Measurements from ENCODE around the gene SCN8A.

Gene SCN8A

DNA sequence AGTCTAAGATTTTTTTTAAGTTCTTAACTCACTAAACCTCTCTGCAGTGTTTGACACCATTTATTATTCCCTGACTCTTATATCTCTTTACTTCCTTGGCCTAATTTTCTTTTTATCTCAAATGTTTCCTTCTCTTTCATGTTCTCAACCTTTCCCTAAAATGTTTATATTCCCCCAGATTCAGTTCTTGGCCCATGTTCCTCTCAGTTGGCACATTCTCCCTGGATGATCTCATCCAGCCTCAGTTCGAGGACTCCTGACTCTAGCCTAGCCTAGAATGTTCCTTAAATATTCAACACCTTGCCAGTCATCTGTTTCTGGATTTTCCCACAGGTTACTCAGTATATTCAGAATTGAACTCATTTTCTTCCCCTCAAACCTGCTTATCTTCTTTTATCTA is 81.3 kb downstream of the SCN8A start:
- DNase-seq: no peak

DNA sequence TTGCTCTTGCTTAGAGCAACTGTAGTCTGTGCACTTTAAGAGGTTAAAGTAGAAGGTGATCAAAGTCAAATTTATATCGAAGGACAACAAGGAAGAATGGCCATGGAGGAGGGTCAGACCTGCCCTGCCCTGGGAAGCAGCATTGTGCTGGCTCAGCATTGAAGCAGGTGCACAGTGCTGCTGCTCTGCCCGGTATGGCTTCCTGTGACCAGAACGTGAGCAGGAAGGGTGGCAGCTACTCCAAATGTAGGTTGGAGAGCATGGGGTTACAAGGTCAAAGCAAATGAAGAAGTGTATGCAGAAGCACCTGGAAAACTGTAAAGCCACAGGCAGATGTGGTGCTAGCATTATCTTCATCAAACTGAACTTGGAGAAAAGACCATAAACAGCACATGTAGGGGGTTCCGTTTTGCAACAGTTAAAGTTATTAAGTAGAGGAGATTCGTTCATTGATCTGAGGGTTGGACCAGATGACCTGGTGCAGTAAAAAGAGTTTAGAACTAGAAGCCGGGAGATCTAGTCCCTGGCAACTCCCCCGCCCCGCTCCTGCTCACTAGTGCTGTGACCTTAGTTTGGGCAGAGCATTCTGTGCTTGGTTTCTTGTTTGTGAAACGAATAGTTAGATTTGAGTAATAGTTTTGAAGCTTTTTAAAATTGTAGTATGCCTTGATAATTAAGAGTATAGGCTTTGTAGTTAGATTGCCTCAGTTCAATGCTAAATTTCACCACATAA is 84.2 kb downstream of the SCN8A start:
- no peak for DNase-seq

DNA sequence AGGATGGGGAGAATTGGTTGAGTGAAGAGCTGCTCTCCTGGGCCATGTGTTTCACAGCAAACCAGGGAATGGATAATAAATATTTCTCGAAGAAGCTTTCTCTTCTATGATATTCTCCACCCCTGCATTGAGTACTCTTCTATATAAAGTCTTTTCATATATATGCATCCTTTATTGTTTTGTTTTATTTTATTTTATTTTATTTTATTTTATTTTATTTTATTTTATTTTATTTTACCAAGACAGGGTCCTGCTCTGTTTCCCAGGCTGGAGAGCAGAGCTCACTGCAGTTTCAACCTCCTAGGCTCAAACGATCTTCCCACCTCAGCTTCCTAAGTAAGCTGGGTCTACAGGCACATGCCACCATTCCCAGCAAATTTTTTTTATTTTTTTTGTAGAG is 85.8 kb downstream of the SCN8A start:
- DNase-seq: no peak

DNA sequence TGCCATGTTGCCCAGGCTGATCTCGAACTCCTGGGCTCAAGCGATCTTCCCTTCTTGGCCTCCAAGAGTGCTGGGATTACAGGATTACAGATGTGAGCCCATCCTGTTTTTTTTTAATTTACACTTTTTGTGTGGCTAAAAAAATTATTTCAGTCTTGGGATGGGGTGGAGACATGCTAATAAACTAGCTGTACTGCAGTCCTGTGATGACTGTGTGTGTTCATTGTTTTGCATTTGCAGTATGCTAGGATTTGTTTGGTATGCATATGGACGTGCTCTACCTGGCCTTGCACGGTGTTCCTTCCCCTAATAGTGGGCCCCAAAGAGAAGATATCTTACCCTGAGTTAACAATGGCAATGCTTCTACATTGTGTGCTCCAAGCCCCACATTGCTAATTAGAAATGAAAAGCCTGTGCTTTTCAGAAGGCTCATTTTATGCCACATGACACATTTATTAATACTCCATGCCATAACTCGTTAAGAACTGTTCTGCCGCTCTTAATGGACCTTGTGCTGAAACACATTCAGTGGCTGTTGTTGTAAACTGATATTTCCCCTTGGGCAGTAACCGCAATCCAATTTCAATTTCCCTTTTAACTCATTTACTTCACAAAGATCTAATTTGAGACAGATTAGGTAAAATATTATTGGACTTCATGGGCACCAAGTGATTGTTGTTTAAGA is 86.4 kb downstream of the SCN8A start:
- DNase-seq: no peak

DNA sequence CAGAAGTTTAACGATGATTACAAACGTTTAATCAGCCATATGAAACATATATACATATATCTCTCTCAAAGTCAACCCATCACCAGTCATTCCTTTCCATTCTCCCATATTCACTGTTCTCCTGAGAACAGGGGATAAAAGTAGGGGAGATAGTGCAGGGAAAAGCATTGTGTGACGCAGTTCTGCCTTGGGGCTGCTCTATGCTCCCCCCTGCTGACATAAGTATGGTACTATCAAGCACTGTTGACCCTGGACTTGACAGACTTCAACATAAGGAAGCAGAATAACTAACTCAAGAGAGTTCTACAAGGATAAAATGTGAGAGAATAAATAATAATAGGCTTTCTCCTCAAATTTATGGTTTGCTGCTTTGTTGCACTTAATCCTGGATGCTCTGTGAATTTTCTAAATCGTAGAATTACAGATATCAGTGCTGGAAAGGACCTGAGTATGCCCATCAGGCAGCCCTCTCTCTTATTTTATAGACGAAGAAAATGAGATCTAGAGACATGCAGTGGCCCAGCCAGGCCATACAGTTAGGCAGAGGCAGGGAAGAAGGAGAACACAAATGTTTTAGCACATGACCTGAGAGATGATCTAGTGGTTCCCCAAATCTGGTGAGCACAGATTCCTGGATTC is 87.2 kb downstream of the SCN8A start:
- DNase-seq: peak; percentile 5 to 15

DNA sequence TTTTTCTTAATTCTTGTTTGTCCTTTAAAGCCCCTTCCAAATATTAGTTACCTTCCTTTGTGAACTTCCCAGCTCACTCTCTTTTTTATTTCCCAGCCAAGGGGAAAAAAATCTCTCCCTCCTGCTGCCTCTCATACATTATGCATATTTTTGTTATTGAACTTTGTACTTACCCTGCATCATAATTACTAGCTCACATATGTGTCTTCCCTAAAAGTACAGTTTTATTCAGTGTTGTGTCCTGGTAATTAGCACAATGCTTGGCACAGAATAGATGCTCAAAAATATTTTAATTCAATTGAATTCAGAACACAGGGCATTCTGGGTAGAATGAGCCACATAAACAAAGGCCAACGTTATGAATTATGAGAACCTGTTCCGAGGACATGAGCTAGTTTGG is 91.9 kb downstream of the SCN8A start:
- no peak for DNase-seq

DNA sequence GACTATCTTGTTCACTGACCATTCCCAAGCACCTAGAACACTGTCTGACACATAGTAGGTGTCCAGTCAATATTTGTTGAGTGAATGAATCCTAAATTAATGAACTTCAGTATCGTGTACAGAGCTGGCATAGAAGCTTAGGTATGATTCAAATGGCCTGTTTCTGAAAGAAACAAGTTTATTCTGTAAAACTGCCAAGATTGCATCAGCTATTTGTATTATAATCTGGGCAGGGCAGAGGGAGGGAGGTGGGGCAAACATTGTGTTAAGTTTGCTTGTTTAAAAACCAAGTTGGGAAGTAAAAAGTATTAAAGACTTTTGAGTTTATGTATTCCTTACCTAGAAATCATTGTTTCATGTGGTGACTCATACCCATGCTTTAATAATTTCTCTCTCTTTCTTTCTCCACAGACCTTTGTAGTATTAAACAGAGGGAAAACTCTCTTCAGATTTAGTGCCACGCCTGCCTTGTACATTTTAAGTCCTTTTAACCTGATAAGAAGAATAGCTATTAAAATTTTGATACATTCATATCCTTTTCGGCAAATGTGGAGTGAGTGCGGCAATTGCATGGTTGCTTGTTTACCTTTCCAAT is 92.8 kb downstream of the SCN8A start:
- DNase-seq: no peak

DNA sequence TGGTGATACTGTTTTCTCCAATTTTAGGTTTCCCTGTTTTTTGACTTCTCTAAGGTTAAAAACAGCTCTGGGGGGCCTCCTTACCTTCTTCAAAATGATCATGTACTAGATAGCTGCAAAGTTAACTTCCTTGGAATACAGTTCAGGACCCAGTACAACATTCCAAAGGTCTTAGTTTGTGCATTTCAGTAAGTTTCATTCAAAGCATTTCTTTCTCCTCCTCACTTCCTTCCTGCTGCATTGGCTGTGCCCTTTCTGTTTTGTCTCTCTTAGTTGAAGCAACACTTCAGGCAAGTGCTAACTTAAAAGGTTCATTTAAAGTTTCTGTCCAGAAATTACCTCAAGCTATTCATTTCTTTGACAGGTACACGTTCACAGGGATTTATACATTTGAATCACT is 95.7 kb downstream of the SCN8A start:
- no peak for DNase-seq

DNA sequence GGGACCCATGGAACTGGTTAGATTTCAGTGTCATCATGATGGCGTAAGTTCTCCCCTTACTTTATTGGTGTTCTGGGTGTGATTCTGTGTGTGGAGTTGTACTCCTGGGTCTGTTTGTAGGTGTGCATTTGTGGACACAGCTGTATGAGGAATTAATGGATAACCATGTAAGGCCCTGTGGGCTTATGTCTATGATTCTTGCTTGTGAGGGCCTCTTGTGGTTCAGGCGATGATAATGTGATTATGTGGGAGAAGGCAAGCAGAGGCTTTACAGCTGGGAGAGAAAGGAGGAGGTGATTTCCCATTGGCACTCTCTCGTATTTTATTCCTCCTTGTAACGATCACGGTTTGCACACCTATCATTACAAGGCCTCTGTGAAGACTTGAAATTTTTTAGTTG is 96.1 kb downstream of the SCN8A start:
- no peak for DNase-seq

DNA sequence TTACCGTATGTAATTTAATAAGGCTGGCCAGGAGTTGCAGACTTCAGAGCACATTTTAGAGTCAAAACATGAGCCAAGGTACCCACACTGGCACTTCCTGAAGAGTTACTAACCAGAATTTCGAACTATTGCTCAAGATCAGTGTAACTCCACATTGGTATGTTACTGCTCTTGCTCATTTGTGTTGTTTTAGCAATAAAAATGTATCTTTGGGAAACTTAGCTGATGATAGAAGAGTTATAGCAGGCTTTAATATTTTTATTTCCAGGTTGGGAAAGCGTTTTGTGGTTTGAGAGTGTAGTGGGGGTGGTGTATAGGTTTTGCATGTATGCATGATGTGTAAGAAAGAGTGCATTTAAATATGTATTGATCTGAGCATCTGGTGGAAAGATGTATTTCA is 96.6 kb downstream of the SCN8A start:
- no peak for DNase-seq

DNA sequence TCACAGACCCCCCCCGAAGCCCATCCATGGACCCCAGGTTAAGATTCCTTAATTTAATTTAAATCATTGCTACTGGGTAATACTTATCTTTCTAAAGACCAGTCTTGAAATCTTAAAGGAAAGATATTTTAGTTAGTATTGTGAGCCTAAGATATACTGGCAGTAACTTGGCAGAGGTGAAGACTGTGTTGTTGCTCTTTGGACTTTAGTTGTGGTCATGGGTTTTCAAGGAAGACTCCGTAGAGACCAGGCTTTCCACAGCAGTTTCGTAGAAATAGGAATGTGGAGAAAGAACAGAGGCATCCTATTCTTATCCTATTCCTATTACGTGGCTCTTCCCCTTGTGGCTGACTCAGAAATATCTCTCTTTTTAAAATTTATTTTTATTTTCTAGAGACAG is 99.0 kb downstream of the SCN8A start:
- DNase-seq: no peak

DNA sequence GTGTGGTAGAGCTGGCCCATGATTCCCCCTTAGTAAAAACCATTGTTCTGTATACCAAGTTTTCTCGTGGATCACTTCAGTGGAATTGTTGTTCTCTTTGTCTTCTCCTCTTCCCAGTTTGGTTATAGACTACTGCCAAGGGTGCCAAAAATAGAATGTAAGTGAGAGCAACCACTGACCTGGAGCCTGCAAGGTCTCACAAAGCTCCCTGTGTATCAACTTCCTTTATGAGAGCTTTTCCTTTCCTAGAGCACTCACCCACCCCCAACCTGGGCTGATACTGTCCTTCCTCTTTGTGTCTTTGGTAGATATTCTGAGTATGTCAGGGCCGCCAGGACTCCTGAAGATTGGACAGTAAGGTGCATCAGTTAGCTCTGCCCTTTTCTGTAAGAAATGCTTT is 101.0 kb downstream of the SCN8A start:
- no peak for DNase-seq

DNA sequence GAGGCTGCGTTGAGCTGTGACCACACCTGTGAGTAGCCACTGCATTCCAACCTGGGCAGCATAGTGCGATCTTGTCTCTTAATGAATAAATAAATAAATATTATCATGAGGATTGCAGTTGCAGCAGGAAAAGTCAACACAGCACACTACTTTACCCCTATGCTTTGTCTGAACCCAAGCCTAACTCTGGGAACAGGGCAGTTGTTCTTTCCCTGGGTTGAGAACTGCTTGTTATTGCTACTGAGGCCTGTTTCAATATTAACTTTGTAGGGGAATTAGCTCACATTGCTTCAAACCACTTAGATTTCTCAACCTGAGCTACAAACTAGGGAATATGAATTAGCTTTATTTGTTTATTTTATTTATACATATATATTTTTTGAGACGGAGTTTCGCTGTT is 102.5 kb downstream of the SCN8A start:
- DNase-seq: no peak

DNA sequence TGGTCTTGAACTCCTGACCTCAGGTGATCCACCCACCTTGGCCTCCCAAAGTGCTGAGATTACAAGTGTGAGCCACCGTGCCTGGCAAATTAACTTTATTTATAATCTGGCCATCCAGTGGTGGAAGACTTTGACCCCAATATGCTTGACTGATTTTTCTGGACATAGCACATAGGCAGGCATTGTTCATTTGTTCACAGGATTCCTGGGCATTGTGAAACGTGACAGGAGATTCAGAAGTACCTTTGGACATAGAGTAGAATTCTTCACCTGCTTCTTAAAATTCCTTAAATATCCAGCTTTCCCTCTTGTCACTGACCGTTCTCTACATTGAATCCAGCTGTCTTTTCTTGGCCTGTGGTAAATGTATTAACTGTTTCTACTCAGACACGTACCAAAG is 103.1 kb downstream of the SCN8A start:
- no peak for DNase-seq

DNA sequence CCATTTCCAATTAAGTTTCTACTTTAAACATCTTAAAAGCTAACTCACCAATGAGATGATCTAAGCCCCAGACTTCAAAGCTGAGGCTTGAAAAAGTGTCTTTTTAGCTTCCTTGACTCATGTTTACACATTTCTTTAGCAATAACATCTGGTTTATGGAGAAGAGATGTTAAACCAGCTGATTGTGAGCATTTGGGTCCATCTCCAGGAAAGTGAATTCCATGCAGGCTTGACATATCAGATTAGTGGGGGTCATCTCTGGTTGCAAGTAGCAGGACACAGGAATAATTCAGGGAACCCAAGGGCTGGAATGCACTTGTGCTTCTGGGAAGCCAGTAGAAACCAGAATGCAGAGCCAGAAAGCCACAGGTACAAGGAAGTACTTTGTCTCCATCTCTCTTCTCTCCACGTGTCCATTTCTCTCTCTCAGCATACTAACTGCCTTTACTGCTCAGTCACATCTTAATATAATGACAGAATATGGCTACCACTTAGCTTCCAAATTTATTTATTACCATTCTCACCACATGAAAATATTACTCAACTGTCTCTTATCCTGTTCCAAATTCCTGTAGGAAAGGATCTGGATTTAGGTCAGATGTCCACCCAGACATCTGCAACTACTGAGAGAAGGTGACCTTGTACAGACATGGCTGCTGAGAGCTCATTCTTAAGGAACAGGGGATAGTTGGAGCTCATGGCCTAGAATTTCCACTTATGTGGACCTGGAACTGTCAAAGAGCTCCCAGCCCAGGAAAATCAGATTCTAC is 104.4 kb downstream of the SCN8A start:
- DNase-seq: no peak

DNA sequence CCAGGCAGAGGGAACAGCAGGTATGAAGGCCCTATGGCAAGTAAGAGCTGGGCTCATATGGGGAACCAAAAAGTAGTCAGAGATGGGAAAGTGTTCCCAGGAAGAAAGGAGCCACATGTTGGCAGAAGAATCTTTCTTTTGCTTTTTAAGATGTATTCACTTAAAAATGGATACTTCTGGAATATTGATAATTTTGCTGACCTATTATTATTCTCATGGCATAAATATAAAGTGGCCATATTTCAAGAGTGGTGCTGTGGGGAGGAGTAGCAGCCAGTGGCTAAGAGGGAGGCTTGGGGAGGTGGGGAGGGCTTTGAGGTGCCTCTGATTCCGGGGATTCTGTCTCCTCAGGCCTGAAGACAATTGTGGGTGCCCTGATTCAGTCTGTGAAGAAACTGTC is 108.2 kb downstream of the SCN8A start:
- DNase-seq: no peak

DNA sequence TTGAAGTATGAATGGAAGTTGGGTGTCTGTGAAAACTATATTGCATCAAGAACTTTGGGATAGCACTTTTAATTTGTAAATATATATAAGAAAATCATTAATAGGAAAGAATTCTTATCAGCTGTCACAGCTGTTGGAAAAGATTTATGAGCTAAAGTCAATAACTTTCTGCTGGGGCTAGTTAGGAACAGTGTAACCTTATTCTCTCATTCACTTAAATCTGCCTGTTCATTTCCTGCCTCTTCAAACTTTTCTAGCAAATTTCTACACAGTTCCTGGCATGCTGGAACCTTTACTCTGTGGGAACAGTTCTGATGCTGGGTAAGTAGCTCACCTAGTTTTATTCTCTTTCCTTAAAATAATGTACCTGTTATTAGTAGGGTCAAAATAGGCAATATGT is 109.9 kb downstream of the SCN8A start:
- DNase-seq: no peak

DNA sequence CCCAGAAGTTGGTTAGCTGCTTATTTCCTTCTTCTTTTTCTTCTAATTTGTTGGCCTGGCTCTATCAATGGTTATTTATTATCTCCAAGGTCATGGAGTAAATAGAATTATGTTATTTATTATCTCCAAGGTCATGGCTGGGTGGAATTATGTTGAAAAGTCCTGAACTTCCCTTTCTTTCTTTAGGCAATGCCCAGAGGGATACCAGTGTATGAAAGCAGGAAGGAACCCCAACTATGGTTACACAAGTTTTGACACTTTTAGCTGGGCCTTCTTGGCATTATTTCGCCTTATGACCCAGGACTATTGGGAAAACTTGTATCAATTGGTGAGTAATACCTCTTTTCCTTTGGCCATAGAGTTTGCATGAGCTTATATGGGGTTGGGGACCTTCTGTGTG is 111.6 kb downstream of the SCN8A start:
- no peak for DNase-seq

DNA sequence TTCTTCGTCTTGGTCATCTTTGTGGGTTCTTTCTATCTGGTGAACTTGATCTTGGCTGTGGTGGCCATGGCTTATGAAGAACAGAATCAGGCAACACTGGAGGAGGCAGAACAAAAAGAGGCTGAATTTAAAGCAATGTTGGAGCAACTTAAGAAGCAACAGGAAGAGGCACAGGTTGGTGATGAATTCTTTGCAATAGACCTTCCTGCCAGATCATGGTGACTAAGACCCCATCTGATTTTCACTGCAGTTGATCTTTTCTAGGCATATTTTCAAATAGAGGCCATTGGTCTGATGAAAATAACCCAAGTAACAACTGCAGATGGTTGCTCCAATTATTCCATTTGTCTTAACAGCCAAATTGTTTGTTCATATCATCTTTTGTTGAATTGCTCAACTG is 114.4 kb downstream of the SCN8A start:
- no peak for DNase-seq

DNA sequence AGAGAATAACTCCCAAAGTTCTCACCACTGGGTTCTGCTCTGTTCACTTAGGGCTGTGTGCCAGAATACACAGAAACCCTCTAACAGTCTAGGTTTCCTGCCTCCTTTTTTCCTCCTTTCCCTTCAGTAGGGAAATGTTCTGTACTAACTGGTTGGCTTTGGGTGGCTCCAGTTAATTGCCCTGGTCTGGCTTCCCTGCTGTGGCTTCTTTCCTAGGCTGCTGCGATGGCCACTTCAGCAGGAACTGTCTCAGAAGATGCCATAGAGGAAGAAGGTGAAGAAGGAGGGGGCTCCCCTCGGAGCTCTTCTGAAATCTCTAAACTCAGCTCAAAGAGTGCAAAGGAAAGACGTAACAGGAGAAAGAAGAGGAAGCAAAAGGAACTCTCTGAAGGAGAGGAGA is 115.2 kb downstream of the SCN8A start:
- no peak for DNase-seq

DNA sequence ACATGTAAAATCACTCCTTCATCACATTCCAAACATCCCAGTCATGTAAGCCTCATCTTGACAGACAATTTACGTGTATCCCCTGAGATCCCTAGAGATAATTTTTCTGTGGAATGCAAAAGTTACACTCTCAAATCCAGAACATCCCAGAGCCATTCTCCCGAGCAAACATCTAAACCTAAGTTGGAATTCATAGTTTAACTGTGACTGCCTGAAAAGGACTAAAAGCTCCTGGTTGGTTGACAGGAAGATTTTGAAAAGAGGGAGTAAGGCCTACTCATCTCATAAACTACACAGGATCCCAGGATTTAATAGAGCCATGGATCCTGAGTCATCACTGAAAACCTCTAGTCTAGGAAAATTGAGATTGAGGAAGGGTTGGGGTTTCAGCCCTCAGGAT is 123.6 kb downstream of the SCN8A start:
- DNase-seq: no peak

DNA sequence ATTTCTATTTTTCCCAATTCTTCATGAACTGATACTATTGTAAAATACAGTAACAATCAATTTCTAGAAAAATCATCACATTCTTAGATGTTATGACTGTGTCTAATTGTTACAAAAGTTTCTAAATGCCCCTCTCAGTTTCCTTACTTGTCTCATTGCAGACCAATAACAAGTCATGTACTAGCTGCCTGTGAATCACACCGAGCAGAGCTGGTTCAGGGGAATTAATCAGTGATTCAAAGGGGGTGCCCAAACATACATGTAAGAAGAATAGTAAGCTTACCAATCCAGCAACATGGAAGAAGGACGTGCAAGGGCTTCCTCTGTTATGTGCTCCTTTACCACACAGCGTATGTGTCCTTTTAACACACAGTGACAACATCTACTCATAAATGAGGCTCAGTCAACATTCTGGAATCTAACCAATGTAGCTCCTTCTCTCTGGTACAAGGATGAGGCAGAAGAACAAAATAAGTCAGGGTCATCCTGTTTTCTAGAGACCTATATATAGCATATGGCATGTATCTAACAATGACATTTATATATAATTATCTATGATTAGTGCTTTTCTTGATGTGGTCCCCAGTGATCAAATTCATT is 126.4 kb downstream of the SCN8A start:
- no peak for DNase-seq

All from hippocampal formation (tissue), 2 donors.